SIG-M5 (cell line): Measurements from ENCODE around the gene CYSTM1.

Experiments
- DNase-seq: peaks from one replicate; lab custom pipeline; 2025; lab: John Stamatoyannopoulos, UW

CYSTM1 gene

DNA sequence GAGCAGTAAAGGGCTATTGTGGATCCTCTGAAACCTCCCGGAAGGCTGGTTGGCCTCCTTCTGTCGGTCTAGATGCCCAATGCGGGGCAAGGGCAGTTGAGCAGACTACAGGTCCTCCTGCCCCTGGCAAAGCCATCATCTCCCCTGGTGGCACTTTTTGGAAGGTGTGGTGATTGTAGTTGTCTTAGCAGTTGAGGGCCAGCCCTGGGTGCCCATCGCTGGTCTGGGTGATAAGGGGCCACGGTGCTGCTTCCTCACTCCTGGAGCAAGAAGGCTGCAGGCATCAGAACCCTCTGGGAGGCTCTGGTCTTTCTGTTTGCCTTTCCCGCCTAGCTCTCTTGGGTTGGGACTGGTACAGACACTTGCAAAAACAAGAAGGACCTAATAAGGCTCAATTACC lies 63.8 kb downstream of the CYSTM1 start:
- DNase-seq = no peak

DNA sequence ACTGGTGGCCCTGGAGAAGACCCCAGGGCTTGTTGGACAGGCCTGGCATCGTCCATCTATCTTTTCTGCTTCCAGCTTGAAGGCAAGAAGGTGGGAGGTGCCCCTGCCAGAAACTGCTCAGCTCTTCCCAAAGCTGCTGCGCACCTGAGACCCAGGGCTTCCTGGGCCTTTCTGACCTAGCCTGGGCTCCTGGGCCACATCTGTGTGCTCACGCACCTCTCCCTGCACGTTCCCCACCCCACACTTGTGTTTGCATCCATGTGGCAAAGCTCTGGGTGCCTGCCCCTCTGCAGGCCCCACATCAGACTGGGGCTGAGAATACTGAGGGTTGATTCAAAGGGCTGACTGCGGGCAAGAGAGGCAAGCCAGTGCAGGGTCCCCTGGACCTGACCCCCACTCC lies 64.5 kb downstream of the CYSTM1 start:
- no peak for DNase-seq

DNA sequence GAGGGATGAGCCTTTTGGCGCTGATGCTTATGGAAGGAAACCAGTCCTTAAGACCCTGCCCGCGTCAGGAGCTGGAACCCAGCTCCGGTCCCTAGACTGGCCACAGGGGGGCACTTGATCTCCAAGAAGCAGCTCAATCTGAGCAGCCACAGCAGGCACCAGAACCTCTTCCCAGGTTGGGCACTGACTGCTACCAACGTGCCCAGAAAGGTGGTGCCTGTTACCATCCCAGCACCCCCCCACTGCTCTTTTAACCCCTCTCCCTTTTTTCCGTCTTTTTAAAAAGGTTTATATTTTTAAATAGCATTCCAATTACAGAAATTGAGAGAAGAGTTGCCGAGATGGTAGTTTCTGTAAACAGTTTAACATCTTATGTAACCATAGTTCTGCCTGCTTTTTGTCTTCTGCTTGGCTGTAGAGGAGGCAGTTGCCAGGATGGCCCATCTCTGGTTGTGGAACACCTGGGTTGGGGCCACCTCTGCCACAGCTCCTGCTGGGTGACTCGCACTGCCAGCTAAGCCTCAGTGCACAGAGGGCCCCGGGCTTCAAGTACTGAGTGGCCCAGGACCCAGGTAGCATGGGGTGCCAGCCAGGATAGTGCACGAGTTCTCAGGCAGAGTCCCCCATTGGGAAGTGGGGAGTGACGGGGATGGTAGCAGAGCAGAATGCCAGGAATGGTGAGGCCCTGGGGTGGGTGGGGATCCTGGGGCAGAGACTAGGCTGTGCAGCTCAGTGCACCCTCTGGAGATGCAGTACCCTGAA lies 65.1 kb downstream of the CYSTM1 start:
- DNase-seq = no peak

DNA sequence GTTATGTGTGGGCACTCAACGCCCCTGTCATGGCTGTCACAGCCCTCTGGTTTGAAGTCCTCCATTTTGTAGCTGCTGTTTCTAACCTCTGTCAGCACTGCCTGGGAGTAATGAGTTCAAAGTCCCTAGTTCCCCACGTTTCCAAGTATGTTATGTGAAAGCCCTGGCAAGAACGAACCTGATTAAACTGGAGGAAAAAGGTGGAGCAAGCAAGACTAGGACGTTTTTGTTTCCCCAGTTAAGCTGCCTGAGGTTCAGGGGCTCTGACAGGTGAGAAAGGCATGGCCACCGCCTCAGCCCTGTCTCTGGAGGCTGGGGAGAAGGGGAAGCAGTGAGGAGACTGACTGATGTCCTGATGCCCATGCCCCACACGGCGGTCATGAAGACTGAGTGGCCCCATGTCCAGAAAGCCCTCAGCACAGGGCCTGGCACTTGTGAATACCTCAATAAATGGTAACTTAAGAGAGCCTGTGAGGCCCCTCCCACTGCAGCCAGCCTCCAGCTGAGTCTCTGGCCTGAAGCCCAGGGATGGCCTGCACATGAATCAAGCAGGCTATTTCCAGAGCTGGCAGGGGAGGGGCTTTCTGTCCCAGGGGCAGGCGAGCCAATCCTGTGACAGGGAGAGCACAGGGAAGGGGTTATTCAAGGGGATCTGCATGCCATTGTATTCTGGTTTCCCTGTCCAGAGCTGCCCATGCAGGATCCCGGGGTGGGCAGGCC lies 66.2 kb downstream of the CYSTM1 start:
- no peak for DNase-seq

DNA sequence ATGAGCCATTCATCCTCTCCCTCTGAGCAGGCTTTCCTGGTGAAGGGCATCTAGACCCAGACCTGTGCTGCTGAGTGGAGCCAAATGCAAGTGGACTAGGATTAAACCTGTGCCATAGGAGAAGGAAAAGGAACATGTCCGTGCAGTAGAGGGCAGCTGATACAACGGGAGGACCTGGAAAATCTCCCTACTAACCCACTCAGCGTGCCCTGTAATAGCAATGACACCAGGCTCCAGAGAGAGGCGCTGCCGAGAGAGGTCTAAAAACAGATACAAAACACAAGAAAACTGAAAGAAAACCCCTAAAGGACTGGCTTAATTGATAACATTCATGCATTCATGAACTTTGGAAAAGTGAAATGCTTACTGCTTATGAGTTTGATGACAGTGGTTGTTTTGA lies 67.1 kb downstream of the CYSTM1 start:
- DNase-seq = no peak

DNA sequence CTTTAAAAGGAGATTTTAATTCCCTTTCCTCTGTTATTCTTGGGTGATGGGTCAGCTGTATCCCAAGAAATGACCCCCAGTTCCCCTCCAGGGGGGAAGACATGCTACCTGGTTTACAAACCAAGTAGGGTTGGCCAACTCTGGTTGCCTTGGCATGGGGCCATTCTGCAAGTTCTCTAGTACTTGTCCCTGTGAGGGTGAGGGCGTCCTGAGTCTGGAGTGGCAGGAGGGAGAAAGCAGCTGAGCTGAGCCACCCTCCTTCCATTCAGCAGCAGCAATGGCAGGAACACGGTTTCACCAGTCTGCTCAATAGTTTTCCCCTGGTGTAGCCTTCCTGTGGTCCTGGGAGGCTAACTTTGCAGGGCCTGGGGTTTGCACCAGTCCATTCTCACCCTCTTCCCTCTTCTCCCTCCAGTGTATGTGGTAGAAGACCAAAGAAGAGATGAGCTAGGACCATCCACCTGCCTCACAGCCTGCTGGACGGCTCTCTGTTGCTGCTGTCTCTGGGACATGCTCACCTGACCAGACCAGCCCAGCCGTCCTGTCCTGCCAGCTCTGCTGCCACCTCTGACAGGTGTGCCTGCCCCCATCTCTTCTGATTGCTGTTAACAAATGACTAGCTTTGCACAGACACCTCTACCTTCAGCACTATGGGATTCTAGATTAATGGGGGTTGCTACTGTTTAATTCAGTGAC lies 68.0 kb downstream of the CYSTM1 start:
- DNase-seq = no peak

DNA sequence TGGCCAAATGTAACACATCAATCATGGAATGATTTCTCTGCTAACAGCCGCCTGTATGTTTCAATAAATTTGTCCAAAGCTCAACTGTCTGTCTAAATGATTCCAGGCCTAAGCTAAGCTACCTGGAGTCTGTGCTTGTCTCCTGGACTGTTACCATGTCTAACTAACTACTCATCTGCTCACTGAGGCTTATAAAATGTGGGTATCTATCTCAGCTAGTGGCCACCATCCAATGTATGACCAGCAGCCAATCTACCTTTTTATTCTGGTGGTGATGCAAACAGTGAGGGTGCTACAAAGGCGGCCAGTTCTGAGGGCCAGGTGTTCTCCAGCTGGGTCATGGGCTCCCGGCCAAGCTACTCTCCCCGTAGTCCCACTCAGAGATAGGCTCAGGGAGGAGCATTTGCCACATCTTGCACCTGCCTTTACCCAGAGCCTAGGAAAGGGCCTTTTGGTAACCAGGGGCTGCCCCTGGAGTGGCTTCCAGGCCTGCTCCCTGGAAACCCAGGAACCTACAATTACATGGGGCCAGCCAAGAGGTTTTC lies 68.8 kb downstream of the CYSTM1 start:
- no peak for DNase-seq

DNA sequence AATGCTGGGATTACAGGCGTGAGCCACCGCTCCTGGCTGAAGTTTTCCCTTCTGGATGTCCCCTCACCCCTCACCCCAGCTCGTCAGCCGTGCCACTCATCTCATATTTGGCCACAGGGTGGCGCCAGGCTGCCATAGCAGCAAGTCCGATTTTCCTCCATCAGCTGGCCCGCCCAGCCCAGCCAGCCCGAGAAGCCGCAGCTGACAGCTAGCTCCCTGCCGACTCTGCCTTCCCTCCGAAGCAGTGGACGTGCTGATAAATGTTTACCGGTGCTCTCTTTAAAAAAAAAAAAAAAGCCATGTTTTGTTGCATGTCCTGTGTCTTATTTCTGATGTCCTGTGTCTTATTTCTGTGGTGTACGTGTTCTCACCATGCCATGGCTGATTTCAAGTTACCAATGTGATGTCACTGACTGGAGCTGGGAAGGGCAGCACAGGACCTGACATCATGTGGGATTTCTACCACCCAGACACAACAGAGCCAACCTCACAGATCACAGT lies 69.6 kb downstream of the CYSTM1 start:
- DNase-seq = no peak

DNA sequence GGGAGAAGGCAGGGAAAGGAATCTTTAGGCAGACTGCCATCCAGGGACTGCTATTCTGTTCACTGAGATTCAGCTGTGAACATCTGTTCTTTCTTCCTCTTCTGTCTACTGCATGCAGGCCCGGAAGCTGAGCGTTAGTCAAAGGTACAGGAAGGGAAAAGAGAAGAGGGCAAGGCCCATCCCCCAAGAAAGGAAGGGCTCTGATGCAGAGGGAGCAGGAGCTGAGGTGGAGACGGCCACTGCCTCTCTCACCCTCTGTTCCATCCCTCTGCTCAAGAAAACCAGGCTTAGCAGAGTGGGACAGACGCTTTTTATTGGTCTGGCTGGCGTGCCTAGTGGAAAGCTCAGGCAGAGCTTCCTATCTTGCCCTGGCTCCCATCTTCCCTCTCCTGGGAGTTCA lies 70.4 kb downstream of the CYSTM1 start:
- DNase-seq = no peak

DNA sequence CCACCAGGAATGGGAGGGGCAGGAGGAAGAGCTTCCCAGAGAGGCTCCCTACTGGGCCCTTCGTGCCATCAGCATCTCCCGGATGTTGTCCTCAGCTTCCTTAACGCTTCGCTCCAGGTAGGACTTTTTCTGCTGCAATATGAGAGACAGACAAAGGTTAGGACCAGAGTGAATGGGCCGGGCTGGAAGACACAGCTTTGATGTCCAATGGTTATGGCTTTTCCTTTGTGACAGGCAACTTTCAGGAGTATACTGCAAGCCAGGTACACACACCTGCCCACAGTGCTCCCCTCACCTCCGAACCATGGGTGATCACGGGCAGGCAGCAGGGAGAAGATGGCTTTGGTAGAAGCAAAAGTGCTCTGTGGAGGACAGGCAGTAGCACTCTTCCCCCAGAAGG lies 70.9 kb downstream of the CYSTM1 start:
- DNase-seq = no peak

DNA sequence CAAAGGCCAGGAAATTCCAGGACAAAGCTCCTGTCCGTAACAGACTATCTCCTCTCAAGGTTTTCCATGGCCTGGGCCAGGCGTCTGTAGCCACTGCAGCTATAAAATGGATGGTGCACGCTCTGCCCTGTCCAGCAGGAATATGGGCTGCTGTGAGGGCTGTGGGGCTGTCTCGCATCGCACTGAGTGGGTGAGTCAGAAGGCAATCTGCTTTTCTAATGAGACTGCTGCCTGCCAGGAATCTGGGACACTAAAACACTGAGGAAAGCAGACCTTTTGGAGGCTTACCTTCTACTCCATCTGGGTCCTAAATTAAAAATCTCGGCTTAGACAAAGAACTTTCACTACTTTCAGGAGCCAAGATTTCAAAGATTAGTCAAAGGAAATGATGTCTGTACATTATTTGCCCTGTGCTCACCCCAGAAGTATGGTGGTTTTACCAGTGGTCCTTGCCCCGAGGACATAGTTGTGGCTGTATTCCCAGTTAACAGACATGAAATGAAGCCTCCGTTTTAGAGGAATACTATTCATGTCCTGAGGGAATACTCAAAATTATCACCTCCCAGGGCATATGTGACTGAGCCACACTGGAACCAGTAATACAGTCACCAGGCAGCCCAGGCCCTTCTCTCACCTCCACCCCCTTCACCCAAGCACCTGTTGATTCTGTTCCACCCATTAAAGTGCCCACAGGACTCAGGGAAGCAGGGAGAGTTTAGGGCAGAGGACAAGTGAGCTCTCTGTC lies 71.6 kb downstream of the CYSTM1 start:
- no peak for DNase-seq

DNA sequence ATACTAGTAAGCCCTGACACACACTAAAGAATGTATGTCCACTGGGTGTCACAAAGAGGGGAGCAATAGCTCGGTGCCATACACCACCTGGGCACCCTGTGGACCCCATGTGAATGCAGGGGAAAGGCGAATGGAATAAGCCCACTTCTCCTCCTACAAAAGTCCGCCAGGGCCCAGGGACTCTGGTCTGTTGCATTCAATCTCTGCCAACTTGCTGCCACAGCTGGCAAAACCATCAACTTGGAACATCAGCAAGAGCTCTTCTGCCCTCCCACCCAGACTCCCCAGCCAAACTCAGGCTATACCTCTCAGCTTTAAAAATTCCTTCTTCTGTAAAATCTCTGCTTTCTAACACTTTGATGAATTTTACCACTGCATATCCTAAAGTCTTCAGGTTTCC lies 73.4 kb downstream of the CYSTM1 start:
- no peak for DNase-seq

DNA sequence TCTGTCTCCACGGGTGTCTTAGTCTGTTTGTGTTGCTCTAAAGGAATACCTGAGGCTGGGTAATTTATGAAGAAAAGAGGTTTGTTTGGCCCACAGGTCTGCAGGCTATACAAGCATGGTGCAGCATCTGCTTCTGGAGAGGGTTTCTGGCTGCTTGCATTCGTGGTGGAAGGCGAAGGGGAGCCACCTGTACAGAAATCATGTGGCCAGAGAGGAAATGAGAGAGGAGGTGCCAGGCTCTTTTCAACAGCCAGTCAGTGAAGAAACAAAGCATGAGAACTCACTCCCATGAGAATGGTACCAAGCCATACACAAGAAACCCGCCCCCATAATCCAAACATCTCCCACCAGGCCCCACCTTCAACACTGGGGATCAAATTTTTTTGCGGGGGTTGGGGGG lies 74.5 kb downstream of the CYSTM1 start:
- no peak for DNase-seq

DNA sequence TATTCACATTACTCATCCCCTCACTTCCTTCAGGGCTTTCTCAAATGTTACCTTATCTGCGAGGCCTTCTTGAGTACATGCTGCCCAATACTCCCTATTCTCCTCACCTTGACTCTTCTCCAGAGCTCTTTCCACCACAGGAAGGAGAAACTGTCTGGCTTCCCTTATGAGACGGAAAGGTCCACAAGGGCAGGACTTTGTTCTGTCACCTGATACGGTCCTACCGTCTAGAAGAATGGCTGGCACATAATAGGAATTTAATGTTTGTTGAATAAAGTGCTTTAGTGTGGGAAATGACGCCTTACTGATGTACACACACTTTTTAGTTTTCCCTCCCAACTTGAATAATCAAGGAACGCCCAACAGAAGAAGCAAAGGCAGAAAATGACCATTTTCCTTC lies 75.4 kb downstream of the CYSTM1 start:
- no peak for DNase-seq

DNA sequence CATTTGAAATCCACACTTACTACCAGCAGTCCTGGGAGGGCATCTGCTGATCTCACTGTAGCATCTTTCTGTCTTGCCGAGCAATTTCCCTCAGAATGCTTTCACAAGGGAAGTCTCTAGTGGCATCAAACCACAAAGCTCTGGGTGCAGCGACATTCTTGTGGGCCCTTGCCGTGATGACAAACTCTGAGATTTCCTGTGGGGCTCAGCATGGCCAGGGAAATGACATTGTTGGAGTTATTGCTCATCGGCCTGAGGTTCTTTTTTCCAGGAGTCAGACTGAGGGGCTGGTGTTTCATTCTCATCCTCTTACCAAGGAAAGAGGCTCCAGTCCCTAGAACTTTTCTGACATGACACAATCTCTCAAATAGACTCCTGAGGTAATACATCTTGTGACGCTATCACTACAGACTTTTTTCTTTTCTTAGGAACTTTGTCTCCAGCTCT lies 76.6 kb downstream of the CYSTM1 start:
- peak; percentile 86 for DNase-seq

DNA sequence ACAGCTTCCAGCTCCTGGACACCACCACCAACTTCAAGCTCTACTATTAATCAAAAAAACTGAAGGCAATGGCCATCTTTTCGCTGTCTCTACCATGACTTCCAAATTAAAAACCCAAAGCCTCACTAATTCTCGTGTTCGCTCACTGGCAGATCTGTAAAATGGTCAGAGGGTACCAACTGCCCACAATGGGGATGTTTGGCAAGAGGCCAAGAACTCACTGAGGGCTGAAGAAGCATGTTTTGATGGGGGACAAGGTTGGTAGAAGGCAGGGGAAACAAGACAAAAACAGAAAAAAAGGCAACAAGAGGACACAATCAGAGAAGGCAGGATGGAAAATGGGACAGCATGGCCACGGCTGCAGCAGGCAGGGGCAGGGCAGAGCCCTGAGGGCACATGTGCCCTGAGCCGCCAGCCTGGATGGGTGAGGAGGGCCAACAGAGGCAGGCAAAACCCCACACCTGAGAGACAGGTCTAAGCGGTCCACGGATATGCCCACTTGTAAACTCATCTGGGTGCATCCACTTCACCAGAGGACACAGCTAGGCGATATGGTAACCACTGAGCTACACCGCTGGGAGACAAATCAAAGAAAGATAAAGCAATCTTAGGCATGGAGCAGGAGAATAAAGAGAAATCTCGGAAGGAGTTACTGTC lies 77.6 kb downstream of the CYSTM1 start:
- no peak for DNase-seq

DNA sequence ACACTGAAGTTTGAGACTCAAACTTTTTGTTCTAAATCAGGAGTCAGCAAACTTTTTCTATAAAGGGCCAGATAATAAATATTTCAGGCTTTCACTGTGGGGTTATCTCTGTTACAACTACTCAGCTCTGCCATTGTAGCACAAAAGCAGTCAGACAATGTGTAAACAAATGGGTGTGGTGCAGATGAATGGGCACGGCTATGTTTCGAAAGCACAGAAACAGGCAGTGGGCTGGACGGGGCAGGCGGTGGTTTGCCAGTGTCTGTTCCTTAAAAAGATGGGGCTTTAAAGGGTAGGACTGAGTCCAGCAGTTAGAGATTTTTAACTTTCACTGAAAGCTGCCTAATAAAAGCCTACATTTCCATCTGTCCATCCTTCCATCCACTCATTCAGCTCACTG lies 79.0 kb downstream of the CYSTM1 start:
- DNase-seq = no peak

DNA sequence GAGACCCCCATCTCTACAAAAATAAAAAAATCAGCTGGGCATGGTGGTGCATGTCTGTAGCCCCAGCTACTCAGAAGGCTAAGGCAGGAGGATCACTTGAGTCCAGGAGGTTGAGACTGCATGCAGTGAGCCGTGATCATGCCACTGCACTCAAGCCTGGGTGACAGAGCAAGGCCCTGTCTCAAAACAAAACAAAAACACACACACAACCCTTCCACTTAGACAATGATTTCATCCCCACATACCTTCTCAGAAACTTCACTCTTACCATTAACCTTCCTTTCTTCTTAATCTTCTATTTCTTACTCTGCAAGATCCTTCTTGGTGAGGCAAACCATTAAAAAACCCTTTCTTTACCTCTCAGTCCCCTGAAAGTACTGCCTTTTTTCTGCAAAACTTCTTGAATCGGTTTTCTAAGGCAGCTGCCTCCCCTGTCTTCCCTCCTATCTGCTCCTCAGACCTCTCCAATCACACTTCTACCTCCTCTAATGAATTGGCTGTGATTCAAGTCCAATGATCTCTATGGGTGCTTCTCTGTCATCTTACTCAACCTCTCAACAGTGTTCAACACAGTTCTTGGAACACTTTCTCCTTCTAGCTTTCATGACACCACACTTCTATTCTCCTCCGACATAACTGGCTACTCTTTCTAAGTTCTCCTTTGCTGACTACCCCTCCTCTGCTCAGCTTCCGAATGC lies 80.6 kb downstream of the CYSTM1 start:
- no peak for DNase-seq

DNA sequence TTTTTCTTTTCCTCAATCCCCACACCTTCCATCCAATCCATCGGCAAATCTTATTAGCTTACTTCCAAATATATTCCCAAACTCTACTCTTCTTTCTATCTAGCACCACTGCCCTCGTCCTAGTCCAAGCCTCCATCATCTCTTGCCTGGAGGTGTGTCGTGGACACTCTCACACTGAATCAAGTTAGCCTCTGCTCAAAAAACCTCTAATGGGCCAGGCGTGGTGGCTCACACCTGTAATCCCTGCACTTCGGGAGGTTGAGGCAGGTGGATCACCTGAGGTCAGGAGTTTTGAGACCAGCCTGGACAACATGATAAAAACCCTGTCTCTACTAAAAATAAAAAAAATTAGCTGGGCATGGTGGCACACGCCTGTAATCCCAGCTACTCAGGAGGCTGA lies 81.7 kb downstream of the CYSTM1 start:
- no peak for DNase-seq

DNA sequence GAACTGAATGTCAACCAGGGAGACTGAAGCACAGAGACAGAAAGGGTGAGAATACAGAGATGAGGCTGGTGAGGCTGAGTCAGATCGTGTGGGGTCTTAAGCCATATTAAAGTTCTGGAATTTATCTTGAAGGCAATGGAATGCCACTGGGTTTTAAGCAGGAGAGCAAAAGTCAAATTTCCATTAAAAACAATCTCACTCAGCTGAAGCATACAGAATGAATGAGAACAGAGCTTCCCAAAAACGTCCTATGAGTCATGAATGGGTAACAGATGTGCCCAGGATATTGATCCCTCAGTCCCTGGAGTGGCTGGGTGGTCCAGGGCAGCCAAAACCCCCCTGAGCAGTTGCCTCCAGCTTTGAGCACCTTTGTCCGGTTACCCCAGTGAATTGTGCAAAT lies 83.0 kb downstream of the CYSTM1 start:
- no peak for DNase-seq

DNA sequence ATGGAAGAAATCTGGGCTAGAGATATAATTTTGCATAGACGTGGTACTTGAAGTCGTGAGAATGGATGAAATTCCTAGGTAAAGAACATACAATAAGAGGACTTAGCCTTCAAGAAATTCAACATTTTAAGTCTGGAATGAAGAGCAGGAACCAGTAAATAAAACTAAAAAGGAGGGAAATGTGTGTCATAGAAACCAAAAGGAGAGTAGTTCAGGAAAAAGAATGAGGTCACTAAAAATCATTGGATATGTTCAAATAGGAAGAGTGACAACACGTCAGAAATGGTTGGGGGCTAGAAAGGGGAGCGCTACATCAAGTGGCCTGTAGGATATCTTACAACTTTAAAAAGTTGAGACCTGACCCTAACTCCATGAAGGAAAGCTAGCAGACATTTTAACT lies 83.9 kb downstream of the CYSTM1 start:
- DNase-seq = no peak
